GM12878 (cell line): ENCODE data around the gene MGRN1. TPM values are rescaled to one million over a fixed set of nuclear protein-coding genes. Genes with fewer than 3 reads are reported as not detected.
A peak's percentile ranks its signal among the peaks of the same experiment; 100 is the strongest.

ENCODE experiments used
- ATAC-seq: fragments of 200-7000 bp; cut with Tn5 transposase; 3 replicates; pipeline ENCODE4 v1.9.1; 2020; ENCODE audit warnings: mild to moderate bottlenecking, moderate library complexity
- BruUV-seq: library from RNA; stranded (reverse); fragments of 400-500 nt; replicated peaks from 2 replicates; lab custom pipeline; 2021; lab: Mats Ljungman, UMichigan
- CTCF ChIA-PET: fragments of 300-600 bp; sonication (Branson Sonifier 250); formaldehyde crosslinking; extraction: SDS; loops from one replicate; lab custom pipeline; 2021; ENCODE audit warnings: inconsistent platforms; lab: Yijun Ruan, JAX
- POLR2A ChIA-PET: fragments of 350-600 bp; formaldehyde crosslinking; extraction: SDS; loops from one replicate; lab custom pipeline; 2021; ENCODE audit warnings: inconsistent platforms; lab: Charles Lee
- RAD21 ChIA-PET: fragments of 300-600 bp; sonication (Branson Sonifier 250); formaldehyde crosslinking; loops from one replicate; lab custom pipeline; 2023; ENCODE audit warnings: antibody characterized with exemption; ENCODE audit not compliant: unreplicated experiment; lab: Charles Lee
- SMC1A ChIA-PET: fragments of 300-600 bp; sonication (Branson Sonifier 250); formaldehyde crosslinking; loops from one replicate; lab custom pipeline; 2023; ENCODE audit not compliant: unreplicated experiment, uncharacterized antibody; lab: Charles Lee
- DNase-seq: peaks from one replicate; pipeline ENCODE4 v3.0.0-alpha.2; 2011; ENCODE audit warnings: low read depth, low spot score
- FAIRE-seq: peaks from 3 replicates; lab custom pipeline; 2011; peaks lifted over from hg19 to GRCh38; lab: Jason Lieb, UNC
- H2AFZ ChIP-seq: 2 replicates; pipeline ENCODE4 v1.6.0; 2011; ENCODE audit warnings: low read depth, low read length, control low read depth; ENCODE audit not compliant: control insufficient read depth
- H3K27ac ChIP-seq: 2 replicates; pipeline ENCODE4 v1.5.1; 2011; ENCODE audit warnings: control low read depth; ENCODE audit not compliant: control insufficient read depth, insufficient read depth
- H3K27me3 ChIP-seq, 2 experiments: replicated peaks in 1 of 2; 2 replicates each; pipeline versions ENCODE4 v1.6.0 to v1.6.1; 2011; ENCODE audit warnings: low read length in 1 of 2; ENCODE audit not compliant: control insufficient read depth in 2 of 2, insufficient read depth in 2 of 2
- H3K36me3 ChIP-seq, 2 experiments: 2 replicates each; pipeline ENCODE4 v1.5.1; 2011; ENCODE audit warnings: low read length in 1 of 2; ENCODE audit not compliant: control insufficient read depth in 2 of 2, insufficient read depth in 2 of 2
- H3K4me1 ChIP-seq: 2 replicates; pipeline ENCODE4 v1.6.1; 2011; ENCODE audit warnings: mild to moderate bottlenecking, low read length, moderate library complexity, mixed read lengths; ENCODE audit not compliant: control insufficient read depth, insufficient read depth
- H3K4me2 ChIP-seq: 2 replicates; pipeline ENCODE4 v1.6.0; 2011; ENCODE audit warnings: control low read depth; ENCODE audit not compliant: control insufficient read depth, insufficient read depth
- H3K4me3 ChIP-seq: fragments of 200-600 bp; sonication (generic); 2 replicates; pipeline ENCODE4 v1.5.1; 2016
- H3K79me2 ChIP-seq: 2 replicates; pipeline ENCODE4 v1.6.0; 2011; ENCODE audit warnings: low read length; ENCODE audit not compliant: control insufficient read depth, insufficient read depth
- H3K9ac ChIP-seq: 2 replicates; pipeline ENCODE4 v1.8.0; 2011; ENCODE audit warnings: low read length, control low read depth, mixed read lengths; ENCODE audit not compliant: control insufficient read depth, insufficient read depth
- H3K9me3 ChIP-seq: replicated peaks from 3 replicates; pipeline ENCODE4 v1.5.1; 2011; ENCODE audit warnings: mild to moderate bottlenecking, low read length; ENCODE audit not compliant: control insufficient read depth, insufficient read depth
- H4K20me1 ChIP-seq: 2 replicates; pipeline ENCODE4 v1.6.0; 2011; ENCODE audit not compliant: control insufficient read depth, insufficient read depth
- CREB1 ChIP-seq: IDR thresholded peaks from 2 replicates; pipeline ENCODE4 v1.6.1; 2012; ENCODE audit warnings: low read depth, mild to moderate bottlenecking, inconsistent platforms
- FOXM1 ChIP-seq: IDR thresholded peaks from 2 replicates; pipeline ENCODE4 v1.6.1; 2012; ENCODE audit warnings: low read depth, mild to moderate bottlenecking, inconsistent platforms, low read length, moderate library complexity
- POLR2A ChIP-seq: IDR thresholded peaks from 2 replicates; pipeline ENCODE4 v1.6.1; 2011; ENCODE audit warnings: low read depth, mild to moderate bottlenecking, low read length
- POLR2AphosphoS5 ChIP-seq: IDR thresholded peaks from 2 replicates; pipeline ENCODE4 v1.6.1; 2011; ENCODE audit warnings: mild to moderate bottlenecking, low read length, inconsistent platforms
- WGBS: methylation state at CpG from one replicate; pipeline ENCODE4 v1.1.6; 2016; ENCODE audit warnings: low lambda C conversion rate; ENCODE audit not compliant: insufficient replicate concordance, insufficient coverage; ENCODE audit errors: missing lambda C conversion rate; 5-methylcytosine and 5-hydroxymethylcytosine counted together
- in situ Hi-C: fragments of 300-500 bp; cut with MboI; formaldehyde crosslinking; loops from 9 replicates; pipeline ENCODE4 v1.14.3; 2018; ENCODE audit warnings: mixed read lengths
- intact Hi-C: fragments of 100-400 bp; cut with micrococcal nuclease; formaldehyde crosslinking; loops from one replicate; pipeline ENCODE4 v1.14.2; 2022; ENCODE audit not compliant: unreplicated experiment
- polyA plus RNA-seq, 11 experiments: library from polyadenylated mRNA; depleted of rRNA in 4 of 11; unstranded in 6 of 11; stranded (reverse) in 5 of 11; fragments of >200 nt; fragmentation: Nextera tagmentation in 4 of 11; fragmentation: Illumina TruSeq in 1 of 11; extraction: Ambion mirVana in 4 of 11; extraction: Trizol in 1 of 11; gene quantifications; 1 replicate in 1 of 11; 2 replicates in 10 of 11; pipeline versions ENCODE4 v1.2.1 to v1.2.3, GENCODE V29; 2011 to 2016; ENCODE audit warnings: inconsistent platforms in 2 of 11, missing spikeins in 2 of 11, low read depth in 1 of 11
- total RNA-seq, 4 experiments: library from RNA; depleted of rRNA in 3 of 4; stranded (reverse); fragments of >200 nt in 3 of 4; fragmentation: Illumina TruSeq in 1 of 4; extraction: Trizol in 1 of 4; gene quantifications; 2 replicates each; pipeline versions ENCODE4 v1.2.1 to v1.2.3, GENCODE V29; 2013 to 2021

The MGRN1 gene
- total and polyA plus RNA-seq, 10 of the 15 experiments (the other 5 are each of a cell fraction or from before 2014, with no cell fraction given) = 0.35 to 86.7 (median 14.6) TPM

DNA sequence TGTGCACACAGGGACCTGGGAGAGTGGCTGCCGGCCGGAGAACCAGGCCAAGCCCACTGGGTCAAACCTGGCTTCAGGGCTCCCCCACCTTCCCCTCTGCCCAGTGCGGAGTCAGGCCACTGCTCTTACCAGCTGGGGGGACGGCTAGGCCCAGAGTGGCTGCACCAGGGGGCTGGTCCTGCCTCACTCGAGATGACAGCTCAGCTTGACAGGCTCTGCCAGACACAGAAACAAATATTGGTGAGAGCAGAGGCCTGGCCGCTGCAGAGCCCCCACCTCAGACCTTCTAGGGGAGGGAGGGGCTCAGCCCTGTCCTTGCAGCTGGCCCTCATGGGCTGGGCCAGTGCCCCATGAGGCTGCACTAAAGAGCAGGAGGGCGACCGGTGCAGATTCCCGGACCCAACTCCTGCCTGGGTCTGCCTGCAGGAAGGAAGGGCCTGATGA, 73.2 kb downstream of the MGRN1 start:
- BruUV-seq = no TSS peak
- FAIRE-seq (no peak), DNase-seq (no peak)
- Histone ChIP-seq H2AFZ (no peak overlapping the region), H3K4me2 (no peak overlapping the region), H3K4me1 (peaks cover 7% of the 10 kb centered on the region), H3K9me3 (no peaks in the 10 kb centered on the region), H3K4me3 (no peak overlapping the region), H3K36me3 (peaks cover 10 to 42% of the 10 kb centered on the region in 2 experiments; a peak in 3 of 4 replicates), H4K20me1 (no peaks in the 10 kb centered on the region), H3K27ac (no peak overlapping the region)
- SMC1A ChIA-PET = no interaction called here
- POLR2A ChIA-PET = no interaction called here
- intact Hi-C loops = no loop called here
- RAD21 ChIA-PET = no interaction called here
- CTCF ChIA-PET = no interaction called here
- 0 out of 2 replicates have a peak, but pooled peaks have one; percentile 24 for TF ChIP-seq POLR2A
- TF ChIP-seq CREB1 = no peak
- TF ChIP-seq, all 136 proteins: peak for 1
- Histone ChIP-seq H3K9ac (no peak overlapping the region), H3K27me3 (no peaks in the 10 kb centered on the region), H3K79me2 (peaks cover 11% of the 10 kb centered on the region)
- in situ Hi-C loops = no loop called here
- no peak for ATAC-seq
- WGBS = 87% methylated on average over 9 of the region's 9 CpGs

DNA sequence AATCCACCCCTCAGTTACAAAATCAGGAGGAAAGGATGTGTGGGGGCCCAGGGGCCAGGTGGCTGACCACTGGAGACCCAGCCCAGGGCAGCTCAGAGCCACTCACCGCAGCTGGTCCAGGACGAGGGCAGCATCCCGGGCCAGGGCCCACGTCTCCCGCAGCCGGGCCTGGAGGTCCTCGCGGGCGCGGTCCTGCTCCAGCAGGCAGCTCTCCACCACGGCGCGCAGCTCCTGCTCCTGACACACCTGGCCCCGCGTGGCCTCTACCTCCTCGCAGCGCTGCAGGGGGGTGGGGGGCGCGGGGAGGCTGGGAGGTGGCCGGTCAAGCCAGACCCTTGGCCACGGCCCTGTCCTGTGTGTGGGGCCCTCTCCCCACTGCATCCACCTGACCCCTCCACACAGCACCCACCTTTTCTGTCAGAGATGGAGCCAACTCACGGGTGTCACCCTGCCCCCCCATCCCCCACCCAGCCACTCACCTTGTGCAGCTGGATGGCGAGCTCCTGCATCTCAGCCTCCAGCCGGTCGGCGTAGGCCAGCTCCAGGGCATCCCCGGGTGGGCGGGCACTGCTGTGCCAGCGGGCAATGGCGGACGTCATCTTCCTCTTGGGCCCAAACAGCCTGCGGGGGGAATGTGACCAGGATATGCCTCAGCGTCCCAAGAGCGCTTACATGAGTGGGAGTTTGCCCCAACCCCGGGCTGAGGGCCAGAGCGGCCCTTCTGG, 73.9 kb downstream of the MGRN1 start:
- in situ Hi-C loops (no loop called here), intact Hi-C loops (no loop called here)
- POLR2A ChIA-PET = no interaction called here
- Histone ChIP-seq H3K36me3 (peaks cover 10 to 42% of the 10 kb centered on the region in 2 experiments; a peak in 3 of 4 replicates), H3K4me3 (no peak overlapping the region), H3K27me3 (no peaks in the 10 kb centered on the region), H4K20me1 (no peaks in the 10 kb centered on the region), H3K79me2 (peaks cover 11% of the 10 kb centered on the region), H2AFZ (no peak overlapping the region), H3K9ac (no peak overlapping the region), H3K4me2 (no peak overlapping the region), H3K9me3 (no peaks in the 10 kb centered on the region), H3K4me1 (peaks cover 5% of the 10 kb centered on the region; the same call in 1 of the 2 replicates), H3K27ac (no peak overlapping the region)
- CTCF ChIA-PET = no interaction called here
- no TSS peak for BruUV-seq
- TF ChIP-seq POLR2AphosphoS5 = peak; percentile 52; the same call in 1 of the 2 replicates
- TF ChIP-seq FOXM1 = no peak
- WGBS = 93% methylated on average over 33 of the region's 36 CpGs
- RAD21 ChIA-PET = no interaction called here
- DNase-seq (no peak), FAIRE-seq (no peak), ATAC-seq (no peak)
- SMC1A ChIA-PET = no interaction called here
